Neural crest cell (in vitro differentiated cells): Measurements from ENCODE around the gene DNAJC11. TPM values are rescaled to one million over a fixed set of nuclear protein-coding genes. Genes with fewer than 3 reads are reported as not detected.

Experiments
- DNase-seq: peaks from one replicate; pipeline ENCODE4 v3.0.0; 2021; ENCODE audit warnings: low read depth, mixed read lengths, low spot score
- H3K27ac Mint-ChIP-seq: one replicate; pipeline ENCODE4 v1.8.0; 2021; ENCODE audit warnings: mild to moderate bottlenecking, mixed read lengths; ENCODE audit not compliant: unreplicated experiment
- H3K27me3 Mint-ChIP-seq: 2 replicates; pipeline ENCODE4 v1.8.0; 2021; ENCODE audit warnings: low read depth, mild to moderate bottlenecking, mixed read lengths
- H3K36me3 Mint-ChIP-seq: 2 replicates; pipeline ENCODE4 v1.8.0; 2021; ENCODE audit warnings: low read depth, mild to moderate bottlenecking, mixed read lengths
- H3K4me1 Mint-ChIP-seq: 2 replicates; pipeline ENCODE4 v1.8.0; 2021; ENCODE audit warnings: mixed read lengths
- H3K4me3 Mint-ChIP-seq: one replicate; pipeline ENCODE4 v1.8.0; 2021; ENCODE audit warnings: mild to moderate bottlenecking, mixed read lengths
- H3K9me3 Mint-ChIP-seq: 2 replicates; pipeline ENCODE4 v1.8.0; 2021; ENCODE audit warnings: mixed read lengths
- CTCF ChIP-seq: fragments of 200-600 bp; sonication (generic); conservative IDR thresholded peaks from 2 replicates; pipeline ENCODE4 v1.5.0; 2021; ENCODE audit warnings: antibody characterized with exemption, mild to moderate bottlenecking
- total RNA-seq: library from RNA; stranded (reverse); gene quantifications from 2 replicates; pipeline ENCODE4 v1.2.1, GENCODE V29; 2021

Gene DNAJC11
- total RNA-seq, 1 donor from 2014 or later, result 86.6 TPM

GRCh38 chr1:6622396-6623152 is 79.0 kb downstream of the DNAJC11 start:
- DNase-seq, result no peak
- Mint-ChIP-seq H3K9me3 (no peaks in the 10 kb centered on the region), H3K27ac (peak overlapping the region; percentile 35), H3K4me1 (peaks cover 31% of the 10 kb centered on the region), H3K36me3 (peaks cover 9% of the 10 kb centered on the region), H3K27me3 (no peaks in the 10 kb centered on the region), H3K4me3 (peak overlapping the region; percentile 92)
- no peak for TF ChIP-seq CTCF

GRCh38 chr1:6621429-6622391 is 79.9 kb downstream of the DNAJC11 start:
- TF ChIP-seq CTCF, result no peak
- Mint-ChIP-seq H3K4me1 (peaks cover 28% of the 10 kb centered on the region), H3K9me3 (no peaks in the 10 kb centered on the region), H3K36me3 (peaks cover 7% of the 10 kb centered on the region), H3K27me3 (no peaks in the 10 kb centered on the region), H3K4me3 (peak overlapping the region; percentile 92), H3K27ac (peak overlapping the region; percentile 35)
- DNase-seq, result no peak

- peak overlapping the region; percentile 25 for H3K4me3 Mint-ChIP-seq
- peaks cover 20% of the 10 kb centered on the region for H3K4me1 Mint-ChIP-seq
- no peaks in the 10 kb centered on the region for H3K27me3 Mint-ChIP-seq
- peaks cover 7% of the 10 kb centered on the region for H3K36me3 Mint-ChIP-seq
- no peak overlapping the region for H3K27ac Mint-ChIP-seq
- no peak for TF ChIP-seq CTCF
- H3K9me3 Mint-ChIP-seq, result no peaks in the 10 kb centered on the region
- DNase-seq, result no peak
These were observed 82.6 kb downstream of the DNAJC11 start for GRCh38 chr1:6619045-6619444.

- H3K27me3 Mint-ChIP-seq, result no peaks in the 10 kb centered on the region
- no peak for DNase-seq
- no peak overlapping the region for H3K27ac Mint-ChIP-seq
- TF ChIP-seq CTCF, result no peak
- no peaks in the 10 kb centered on the region for H3K9me3 Mint-ChIP-seq
- peak overlapping the region; percentile 83 for H3K4me3 Mint-ChIP-seq
- peaks cover 30% of the 10 kb centered on the region for H3K4me1 Mint-ChIP-seq
- peaks cover 2% of the 10 kb centered on the region for H3K36me3 Mint-ChIP-seq
These were observed 86.5 kb downstream of the DNAJC11 start for GRCh38 chr1:6614929-6615785.
